ENCODE data around the gene POLR2M. TPM values are rescaled to one million over a fixed set of nuclear protein-coding genes. Genes with fewer than 3 reads are reported as not detected.

POLR2M gene
- total RNA-seq, 1 donor, result 71.7 TPM

GRCh38 chr15:57732526-57733331 is 26.2 kb downstream of the POLR2M start:
- H3K4me3 ChIP-seq (ENCODE audit: low read depth, low read length), result no peak overlapping the region
- peak; percentile 51 for DNase-seq (ENCODE audit: low read depth)
- TF ChIP-seq, protein P1, sequence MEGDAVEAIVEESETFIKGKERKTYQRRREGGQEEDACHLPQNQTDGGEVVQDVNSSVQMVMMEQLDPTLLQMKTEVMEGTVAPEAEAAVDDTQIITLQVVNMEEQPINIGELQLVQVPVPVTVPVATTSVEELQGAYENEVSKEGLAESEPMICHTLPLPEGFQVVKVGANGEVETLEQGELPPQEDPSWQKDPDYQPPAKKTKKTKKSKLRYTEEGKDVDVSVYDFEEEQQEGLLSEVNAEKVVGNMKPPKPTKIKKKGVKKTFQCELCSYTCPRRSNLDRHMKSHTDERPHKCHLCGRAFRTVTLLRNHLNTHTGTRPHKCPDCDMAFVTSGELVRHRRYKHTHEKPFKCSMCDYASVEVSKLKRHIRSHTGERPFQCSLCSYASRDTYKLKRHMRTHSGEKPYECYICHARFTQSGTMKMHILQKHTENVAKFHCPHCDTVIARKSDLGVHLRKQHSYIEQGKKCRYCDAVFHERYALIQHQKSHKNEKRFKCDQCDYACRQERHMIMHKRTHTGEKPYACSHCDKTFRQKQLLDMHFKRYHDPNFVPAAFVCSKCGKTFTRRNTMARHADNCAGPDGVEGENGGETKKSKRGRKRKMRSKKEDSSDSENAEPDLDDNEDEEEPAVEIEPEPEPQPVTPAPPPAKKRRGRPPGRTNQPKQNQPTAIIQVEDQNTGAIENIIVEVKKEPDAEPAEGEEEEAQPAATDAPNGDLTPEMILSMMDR (IDR thresholded peaks at IDR 0.05; ENCODE audit: insufficient read depth, low read depth, low read length), result peak; percentile 92

GRCh38 chr15:57734860-57735259 is 28.3 kb downstream of the POLR2M start:
- TF ChIP-seq, protein P1 (IDR thresholded peaks at IDR 0.05; ENCODE audit: insufficient read depth, low read depth, low read length), result no peak
- no peak overlapping the region for H3K4me3 ChIP-seq (ENCODE audit: low read depth, low read length)
- DNase-seq (ENCODE audit: low read depth), result no peak

- DNase-seq (ENCODE audit: low read depth), result no peak
- TF ChIP-seq, protein P1 (IDR thresholded peaks at IDR 0.05; ENCODE audit: insufficient read depth, low read depth, low read length), result no peak
These were observed 28.9 kb downstream of the POLR2M start for GRCh38 chr15:57735431-57735830.

GRCh38 chr15:57735891-57736290 is 29.4 kb downstream of the POLR2M start:
- no peak for DNase-seq (ENCODE audit: low read depth)
- TF ChIP-seq, protein P1 (IDR thresholded peaks at IDR 0.05; ENCODE audit: insufficient read depth, low read depth, low read length), result no peak

More at GRCh38 chr15:57735431-57735830, 28.9 kb downstream of the POLR2M start:
- no peak overlapping the region for H3K4me3 ChIP-seq (ENCODE audit: low read depth, low read length)

DNA sequence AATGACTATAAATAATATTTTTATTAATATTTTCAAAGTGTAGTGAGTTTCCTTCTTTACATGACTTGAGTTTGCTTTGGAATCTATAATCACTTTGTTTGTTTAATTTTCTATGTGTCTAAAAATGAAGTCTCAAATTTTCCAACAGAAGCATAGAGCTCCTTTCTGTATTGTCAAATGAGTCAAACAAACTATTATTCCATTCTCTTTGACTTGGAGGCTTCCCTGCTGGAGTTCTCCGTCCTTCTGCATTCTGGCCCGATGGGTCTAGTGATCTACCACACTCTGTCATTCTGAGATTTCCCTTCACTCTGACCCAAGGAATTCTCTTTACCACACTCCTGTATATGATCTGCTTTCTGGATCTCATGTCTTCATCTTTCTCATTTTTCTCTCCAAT is 30.1 kb downstream of the POLR2M start:
- DNase-seq (ENCODE audit: low read depth), result no peak
- TF ChIP-seq, protein P1 (IDR thresholded peaks at IDR 0.05; ENCODE audit: insufficient read depth, low read depth, low read length), result no peak
- no peak overlapping the region for H3K4me3 ChIP-seq (ENCODE audit: low read depth, low read length)

More at GRCh38 chr15:57735891-57736290, 29.4 kb downstream of the POLR2M start:
- no peak overlapping the region for H3K4me3 ChIP-seq (ENCODE audit: low read depth, low read length)

DNA sequence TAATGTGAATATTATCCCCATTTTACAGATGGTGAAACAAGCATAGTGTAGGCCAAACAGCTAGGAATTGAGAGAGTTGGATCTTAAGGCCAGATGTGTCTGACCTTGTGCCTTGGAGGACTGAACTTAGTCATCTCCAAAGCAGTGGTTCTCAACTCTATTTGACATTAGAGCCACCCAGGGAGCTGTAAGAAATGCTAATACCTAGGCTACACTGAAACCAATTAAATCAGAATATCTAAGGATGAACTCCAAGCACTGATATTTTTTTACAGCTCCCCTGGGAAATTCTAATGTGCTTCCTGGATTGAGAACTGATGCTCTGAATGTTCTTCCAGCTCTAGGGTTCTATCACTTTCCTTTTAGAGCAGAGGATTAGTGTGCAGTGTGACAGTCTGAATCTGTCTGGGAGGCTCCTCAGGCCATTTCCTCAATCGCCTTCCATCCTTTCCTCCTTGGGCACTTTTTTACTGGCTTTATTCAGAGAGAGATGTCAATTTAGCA is 32.3 kb downstream of the POLR2M start:
- DNase-seq (ENCODE audit: low read depth), result no peak
- no peak overlapping the region for H3K4me3 ChIP-seq (ENCODE audit: low read depth, low read length)
- TF ChIP-seq, protein P1 (IDR thresholded peaks at IDR 0.05; ENCODE audit: insufficient read depth, low read depth, low read length), result no peak
